Tibial nerve (tissue), 4 donors: ENCODE measurements around the gene PLCG2.

Source experiments
- CTCF ChIP-seq, 5 experiments: fragments of 200-600 bp in 3 of 5; fragments of 450-650 bp in 2 of 5; sonication (generic) in 3 of 5; IDR thresholded peaks; one replicate each; pipeline ENCODE4 v1.5.1; 2016 to 2019; ENCODE audit warnings: antibody characterized with exemption in 5 of 5, mild to moderate bottlenecking in 3 of 5, moderate library complexity in 2 of 5
- EP300 ChIP-seq, 2 donors: sonication (generic); formaldehyde crosslinking; IDR thresholded peaks; one replicate each; pipeline ENCODE4 v1.6.1; 2017; ENCODE audit warnings: antibody characterized with exemption in 2 of 2, mild to moderate bottlenecking in 1 of 2

DNA sequence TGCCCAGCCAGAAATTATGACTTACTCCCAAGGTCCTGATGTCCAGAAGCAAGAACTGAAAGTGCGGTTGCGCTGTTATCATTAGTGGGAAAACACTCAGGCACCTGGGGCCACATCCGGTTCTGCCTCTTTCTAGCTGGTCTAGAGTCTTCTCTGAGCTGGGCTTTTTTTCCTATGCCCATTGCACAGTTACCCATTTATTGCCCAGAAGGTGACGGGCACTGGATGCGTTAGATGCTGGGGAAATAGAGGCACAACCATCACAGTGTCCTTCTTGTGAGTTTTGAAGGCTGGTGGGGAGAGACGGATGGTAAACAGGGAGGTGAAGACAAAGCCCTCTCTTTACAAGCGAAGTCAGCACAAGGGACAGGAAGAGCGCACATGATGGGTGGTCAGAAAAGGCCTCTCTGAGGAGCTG, 37.7 kb downstream of the PLCG2 start:
- TF ChIP-seq CTCF (IDR thresholded peaks at IDR 0.05) (no peak), EP300 (IDR thresholded peaks at IDR 0.05) (no peak)
